UCSD-AML1 (cell line): ENCODE data around the gene MCFD2.
"Not testable (repeated sequence)": the region's sequence is repeated elsewhere in the genome, so short reads cannot be mapped to it uniquely, and the experiment has no call there.

Experiments used
- DNase-seq: peaks from one replicate; lab custom pipeline; 2025; ENCODE audit not compliant: unreplicated experiment; lab: John Stamatoyannopoulos, UW

MCFD2 gene

DNA sequence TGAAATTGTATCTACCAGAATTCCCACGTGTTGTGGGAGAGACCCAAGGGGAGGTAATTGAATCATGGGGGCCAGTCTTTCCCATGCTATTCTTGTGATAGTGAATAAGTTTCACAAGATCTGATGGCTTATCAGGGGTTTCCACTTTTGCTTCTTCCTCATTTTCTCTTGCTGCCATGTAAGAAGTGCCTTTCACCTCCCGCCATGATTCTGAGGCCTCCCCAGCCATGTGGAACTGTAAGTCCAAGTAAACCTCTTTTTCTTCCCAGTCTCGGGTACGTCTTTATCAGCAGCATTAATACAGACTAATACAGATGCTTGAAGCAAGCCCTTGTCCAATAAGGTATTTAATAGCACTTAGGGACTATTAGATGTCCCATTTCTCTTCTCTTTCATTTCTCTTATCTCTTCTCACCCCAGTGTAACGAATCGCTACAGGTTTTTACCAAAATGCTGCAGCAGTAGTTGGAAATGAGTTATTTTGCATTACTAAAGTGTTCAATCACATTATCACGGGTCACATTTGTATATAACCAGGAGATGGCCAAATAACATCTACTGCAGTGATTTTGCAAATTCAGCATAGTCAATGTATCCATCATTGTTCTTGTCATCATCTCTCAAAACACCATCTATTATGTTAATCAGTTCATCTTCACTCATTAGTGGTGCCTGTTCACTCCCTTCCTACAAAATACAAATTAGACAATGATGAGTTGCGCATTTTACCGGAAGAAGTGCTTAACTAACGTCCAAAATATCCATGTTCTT is 10.5 kb downstream of the MCFD2 start:
- DNase-seq = not testable (repeated sequence)

DNA sequence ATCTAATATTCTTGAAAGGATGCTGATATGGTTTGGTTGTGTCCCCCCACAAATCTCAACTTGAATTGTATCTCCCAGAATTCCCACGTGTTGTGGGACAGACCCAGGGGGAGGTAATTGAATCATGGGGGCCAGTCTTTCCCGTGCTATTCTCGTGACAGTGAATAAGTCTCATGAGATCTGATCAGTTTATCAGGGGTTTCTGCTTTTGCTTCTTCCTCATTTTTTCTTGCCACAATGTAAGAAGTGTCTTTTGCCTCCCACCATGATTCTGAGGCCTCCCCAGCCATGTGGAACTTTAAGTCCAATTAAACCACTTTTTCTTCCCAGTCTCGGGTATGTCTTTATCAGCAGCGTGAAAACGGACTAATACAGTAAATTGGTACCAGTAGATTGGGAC is 12.6 kb downstream of the MCFD2 start:
- not testable (repeated sequence) for DNase-seq

DNA sequence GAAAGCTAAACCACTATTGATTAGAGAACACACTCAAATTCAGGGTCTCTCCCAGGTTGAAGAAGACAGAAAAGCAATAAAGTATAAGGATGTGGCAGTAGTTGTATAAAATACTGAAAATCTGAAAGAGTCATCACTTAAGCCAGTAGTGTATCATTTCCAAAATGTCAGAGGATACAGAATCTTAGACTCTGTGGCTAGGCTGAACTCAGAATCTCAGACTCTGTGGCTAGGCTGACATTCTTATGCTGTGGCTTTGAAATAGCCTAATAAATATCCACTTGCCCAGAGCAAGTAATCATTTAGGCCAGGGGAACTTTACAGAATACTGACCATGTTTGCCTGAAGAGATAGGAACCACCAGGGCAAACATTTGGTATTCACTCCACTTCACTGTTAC is 13.1 kb downstream of the MCFD2 start:
- no peak for DNase-seq

DNA sequence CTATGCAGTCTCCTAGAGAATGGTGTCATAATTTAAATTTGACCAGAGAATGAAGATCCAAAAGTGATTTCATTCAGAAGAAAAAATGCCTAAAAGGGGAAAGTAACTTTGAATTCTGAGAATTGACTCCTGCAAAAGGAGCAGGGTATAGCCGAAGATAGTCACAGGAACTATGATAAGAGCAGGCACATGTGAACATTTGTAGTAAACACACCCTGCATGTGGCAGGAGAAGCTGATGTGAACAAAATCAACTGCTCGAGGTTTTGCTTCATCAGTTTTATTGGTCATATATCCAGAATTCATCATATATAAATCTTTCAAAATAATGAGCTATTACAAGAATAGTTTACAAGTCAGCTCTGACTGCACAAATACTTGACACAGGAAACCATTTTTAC is 14.0 kb downstream of the MCFD2 start:
- DNase-seq = no peak

DNA sequence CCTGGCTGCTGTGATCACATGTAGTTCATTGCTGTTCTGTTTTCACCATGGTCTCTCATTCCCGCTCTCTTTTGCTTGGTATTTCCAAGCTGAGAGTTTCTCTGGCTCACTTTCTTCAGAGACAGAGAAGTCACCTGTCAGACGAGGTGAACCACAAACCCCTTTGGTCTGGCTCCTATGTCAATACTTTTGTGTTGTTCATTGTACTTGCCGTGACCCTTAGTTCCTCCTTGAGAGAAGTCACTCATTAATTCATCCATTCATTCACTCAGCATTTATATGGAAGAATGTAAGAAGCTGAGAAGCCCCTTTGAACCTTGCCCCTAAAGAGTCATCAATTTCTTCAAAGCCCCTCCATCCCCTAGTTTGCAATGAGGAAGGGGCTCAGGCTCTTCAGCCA is 15.2 kb downstream of the MCFD2 start:
- DNase-seq = no peak

DNA sequence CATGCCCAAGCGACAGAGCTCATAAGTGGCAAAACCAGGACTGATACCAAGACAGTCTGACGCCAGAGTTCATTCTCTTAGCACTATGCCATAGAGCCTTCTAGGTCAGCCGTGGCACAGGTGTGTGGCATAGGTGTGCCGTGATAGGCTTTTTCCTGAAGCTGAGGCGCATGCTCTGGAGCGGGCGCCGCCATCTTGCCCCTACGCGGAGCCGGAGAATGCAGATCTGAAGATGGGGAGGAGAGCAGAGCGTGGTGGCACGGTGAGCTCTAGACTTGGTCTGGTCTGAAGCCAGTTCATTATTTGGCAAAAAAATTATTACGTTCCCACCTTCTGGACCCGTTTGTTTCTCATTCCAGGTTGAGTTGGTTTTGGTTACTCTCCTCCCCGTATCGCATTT is 16.6 kb downstream of the MCFD2 start:
- DNase-seq = no peak

DNA sequence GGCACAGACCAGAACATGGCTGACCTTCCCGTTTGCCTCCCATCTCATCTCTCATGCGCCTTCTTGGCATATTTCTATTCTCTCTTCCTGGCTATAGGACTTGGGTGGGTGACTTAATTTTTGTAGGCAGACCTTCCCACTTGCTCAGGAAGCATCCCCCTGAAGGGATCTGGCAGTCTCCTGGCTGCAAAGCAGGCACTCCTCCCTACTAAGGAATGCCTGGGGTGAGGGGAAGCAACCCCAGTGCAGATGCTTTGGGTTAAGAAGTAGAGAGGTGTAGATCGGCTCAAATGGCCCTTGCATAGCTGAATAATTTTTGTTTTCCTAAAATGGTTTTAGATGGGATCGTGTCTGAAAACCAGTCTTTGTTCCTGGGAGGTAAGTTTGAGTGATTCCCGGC is 17.6 kb downstream of the MCFD2 start:
- no peak for DNase-seq

DNA sequence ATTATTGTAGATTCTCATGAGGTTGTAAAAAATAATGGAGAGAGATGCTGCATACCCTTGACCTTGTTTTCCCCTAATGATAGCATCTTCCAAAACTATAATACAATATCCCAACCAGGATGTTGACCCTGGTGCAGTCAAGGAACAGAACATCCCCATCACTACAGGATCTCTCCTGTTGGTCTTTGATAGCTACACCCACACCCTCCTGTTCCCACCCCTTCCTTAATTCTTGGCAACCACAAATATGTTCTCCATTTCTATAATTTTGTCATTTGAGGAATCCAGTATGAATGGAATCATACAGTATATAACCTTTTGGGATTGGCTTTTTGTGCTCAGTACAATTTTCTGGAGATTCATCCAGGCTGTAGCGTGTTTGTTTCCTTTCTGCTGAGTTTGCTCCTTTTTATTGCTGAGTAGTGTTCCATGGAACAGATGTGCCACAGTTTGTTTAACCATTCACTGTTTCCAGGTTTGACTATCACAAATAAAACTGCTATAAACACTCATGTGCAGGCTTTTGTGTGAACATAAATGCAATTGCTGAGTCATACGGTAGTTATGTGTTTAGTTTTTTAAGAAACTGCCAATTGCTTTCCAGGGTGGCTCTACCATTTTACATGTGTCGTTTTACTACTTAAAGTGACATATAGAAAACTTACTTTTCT is 22.2 kb downstream of the MCFD2 start:
- no peak for DNase-seq

DNA sequence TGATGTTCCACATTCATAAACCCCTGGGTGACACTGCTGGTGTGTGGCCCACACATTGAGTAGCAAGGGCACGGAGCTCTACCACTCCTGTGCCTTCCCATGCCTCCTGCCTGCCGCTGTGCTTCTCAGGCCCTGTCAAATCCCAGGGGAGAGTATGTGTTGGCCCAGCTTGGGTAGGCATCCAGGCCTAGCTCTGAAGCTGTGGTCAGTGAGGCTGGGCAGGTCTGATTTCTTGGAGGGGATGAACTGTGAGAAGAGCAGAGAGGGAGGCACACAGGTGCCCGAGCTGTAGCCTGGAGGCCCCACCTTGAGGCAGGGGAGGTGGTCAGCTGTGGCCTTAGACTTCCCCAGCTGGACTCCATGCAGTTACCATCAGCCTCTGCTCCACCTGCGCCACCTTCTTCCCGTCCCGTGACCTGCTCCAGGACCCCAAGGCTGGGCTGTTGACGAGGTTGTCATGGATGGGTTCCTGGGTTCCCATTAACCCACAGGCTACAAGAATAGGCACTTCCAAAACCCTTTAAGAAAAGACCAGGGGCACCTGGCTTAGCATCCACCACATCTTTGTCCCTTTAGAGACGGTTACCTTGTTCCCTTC is 23.6 kb downstream of the MCFD2 start:
- DNase-seq = no peak

DNA sequence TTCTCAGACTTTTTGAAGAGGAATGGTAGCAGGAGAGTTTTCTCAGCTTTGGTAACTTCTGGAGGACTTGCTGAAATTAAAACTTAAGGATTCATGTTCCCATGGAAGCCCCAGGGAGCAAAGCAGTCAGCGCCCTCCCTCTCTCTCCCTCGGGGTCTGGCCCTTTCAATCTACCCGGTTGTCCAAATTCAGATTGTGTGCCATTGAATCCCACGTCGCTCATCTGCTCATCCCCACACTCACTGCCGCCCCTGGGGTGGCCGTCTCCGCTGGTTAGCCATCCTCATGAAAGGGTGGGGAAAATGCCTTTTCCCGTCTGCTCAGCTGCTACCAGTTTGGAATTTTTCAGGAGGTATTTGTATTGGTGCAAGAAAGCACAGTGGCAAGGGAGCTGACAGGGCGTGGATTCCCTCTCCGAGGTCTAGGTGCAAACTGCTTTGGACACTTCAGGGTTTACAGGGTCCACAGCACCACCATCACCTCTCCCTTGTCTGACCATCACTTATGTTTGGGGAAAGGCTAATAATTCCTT is 27.1 kb downstream of the MCFD2 start:
- no peak for DNase-seq

DNA sequence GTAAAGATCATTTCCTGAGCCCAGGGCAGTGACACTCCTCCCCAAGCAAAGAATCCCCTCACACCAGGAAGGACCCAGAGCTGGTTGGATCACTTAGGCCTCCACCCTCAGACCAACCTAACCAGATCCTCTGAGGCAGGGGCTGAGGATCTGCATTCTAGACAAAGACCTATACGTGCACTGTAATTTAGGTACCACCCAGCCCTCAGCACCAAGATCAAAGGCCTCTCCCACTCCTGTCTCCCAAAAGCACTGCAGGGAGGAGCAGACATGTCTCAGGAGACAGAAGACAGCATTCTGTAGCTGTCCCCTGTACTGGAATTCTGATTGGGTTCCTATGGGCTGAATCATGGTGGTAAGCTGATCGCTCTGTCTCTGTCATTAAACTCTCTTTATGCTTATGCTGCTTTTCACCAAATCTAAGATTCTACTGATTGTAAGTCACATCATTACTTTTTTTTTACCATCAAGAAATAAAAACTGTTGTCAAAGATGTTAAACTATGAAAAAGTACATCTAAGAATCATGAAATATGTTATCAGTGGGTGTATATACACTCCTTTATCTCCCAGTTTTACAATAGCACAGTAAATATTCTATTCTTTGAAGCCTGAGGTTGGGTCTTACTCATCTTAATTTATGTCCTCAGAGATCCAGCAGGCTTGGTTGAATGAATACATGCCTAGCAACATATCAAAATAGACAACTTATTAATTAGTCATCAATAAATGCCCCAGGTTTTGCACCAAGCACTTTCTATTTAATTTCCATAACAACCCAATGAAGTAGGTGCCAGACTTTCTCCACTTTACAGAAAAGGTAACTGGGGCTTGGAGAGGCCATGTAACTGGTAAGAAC is 28.3 kb downstream of the MCFD2 start:
- DNase-seq = no peak

DNA sequence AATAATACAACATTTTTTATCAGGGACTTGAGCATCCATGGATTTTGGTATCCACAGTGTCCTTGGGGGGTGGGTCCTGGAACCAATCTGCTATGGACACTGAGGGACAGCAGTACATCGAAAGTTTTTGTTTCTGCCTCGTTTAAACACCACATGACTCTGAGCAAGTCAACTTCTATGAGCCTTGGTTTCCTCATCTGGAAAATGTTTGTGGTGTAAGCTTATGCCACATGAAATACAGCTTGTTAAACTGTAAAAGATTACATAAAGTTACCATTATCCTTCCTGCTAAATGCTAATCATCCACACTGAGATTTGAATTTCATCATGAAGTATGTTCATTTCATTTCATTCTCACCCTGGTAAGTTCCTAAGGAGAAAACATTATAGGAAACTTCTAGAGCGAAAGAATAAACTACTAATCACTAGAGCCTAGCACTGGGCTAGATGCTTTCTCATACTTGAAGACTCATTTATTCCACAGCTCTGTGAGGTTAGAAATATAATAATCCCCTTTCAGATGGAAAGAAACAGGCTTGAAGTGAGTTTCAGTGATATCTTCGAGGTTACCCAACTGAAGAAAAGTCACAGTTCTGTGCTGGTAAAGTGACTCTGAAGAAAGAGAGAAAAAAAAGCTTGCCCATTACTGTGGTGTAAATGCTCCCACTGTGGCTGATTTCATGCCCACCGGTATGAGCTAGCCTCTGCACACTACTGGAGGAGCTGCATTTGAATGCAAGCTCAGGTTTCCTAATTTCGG is 29.2 kb downstream of the MCFD2 start:
- no peak for DNase-seq

DNA sequence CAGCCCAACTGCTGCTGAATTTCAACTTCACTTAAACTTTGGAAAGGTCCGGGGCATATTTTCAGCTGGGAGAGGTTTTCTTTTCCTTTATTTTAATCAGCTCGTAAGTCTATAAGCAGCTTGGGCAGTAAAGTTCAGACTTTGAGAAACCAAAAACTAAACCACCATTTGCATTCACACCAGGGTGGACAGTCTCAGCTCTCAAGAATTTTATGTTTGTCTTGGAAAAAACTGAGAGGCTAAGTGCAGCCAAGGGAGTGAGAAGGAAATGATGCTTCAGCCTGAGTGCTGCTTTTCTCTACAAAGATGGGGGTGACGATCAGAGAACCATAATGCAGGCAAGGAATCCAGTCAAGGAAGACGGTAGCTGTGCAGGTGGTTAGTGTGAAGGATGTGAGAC is 30.2 kb downstream of the MCFD2 start:
- DNase-seq = no peak

DNA sequence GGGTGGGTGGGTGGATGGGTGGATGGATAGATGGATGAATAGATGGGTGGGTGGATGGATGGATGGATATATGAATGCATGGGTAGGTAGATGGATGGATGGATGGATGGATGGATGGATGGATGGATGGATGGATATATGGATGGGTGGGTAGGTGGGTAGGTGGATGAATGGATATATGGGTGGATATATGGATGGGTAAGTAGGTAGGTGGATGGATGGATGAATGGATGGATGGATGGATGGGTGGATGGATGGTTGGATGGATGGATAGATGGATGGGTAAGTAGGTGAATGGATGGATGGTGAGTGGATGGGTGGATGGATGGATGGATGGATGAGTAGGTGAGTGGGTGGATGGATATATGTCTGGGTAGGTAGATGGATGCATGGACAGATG is 36.1 kb downstream of the MCFD2 start:
- DNase-seq = no peak

DNA sequence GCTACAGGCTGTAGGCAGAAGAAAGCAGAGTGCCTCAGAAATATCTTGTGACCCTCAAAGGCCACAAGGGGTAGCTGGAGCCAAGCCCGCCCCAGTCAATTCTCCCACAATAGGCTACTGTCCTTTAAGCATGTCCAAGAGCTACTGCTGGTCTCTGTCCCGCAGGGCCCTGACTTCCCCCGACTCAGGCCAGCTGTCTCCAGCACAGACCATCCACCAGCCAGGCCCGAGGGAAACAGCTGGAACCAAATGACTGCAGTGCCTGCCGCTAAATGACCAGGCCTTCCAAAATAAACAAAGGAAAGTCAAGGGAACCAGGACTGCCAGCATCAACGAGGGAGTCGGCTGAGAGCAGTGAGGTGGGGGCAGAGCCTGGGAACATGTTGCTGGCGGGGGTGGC is 36.7 kb downstream of the MCFD2 start:
- no peak for DNase-seq

DNA sequence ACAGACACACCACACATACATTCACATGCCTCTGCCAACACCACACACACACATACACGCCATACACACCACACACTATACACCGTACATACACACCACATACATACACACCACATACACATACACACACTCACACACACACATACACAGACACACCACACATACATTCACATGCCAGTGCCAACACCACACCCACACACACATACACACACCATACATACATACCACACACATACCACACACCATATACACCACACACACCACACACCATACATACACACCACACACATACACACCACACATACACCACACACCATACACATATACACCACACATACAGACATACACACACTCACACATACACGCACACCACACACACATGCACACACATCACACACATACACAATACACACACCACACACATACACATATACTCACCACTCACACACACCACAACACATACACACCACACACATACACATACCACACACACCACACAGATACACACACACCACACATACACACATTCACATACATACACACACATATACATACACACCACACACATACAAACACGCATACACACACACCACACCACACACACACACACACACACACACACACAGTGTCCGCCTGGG is 37.2 kb downstream of the MCFD2 start:
- DNase-seq = no peak

DNA sequence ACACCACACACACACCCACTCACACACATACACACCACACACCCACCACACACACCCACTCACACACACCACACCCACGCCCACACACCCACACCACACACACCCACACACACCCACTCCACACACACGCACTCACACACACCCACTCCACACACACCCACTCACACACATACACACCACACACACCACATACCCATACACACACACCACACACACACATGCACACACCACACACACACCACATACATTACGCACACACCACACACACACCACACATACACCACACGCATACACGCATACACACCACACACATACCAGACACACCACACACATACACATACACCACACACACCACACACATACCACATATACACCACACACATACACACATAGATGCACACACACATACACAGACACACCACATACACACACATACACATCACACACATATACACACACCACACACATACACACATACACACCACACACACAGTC is 37.9 kb downstream of the MCFD2 start:
- no peak for DNase-seq

DNA sequence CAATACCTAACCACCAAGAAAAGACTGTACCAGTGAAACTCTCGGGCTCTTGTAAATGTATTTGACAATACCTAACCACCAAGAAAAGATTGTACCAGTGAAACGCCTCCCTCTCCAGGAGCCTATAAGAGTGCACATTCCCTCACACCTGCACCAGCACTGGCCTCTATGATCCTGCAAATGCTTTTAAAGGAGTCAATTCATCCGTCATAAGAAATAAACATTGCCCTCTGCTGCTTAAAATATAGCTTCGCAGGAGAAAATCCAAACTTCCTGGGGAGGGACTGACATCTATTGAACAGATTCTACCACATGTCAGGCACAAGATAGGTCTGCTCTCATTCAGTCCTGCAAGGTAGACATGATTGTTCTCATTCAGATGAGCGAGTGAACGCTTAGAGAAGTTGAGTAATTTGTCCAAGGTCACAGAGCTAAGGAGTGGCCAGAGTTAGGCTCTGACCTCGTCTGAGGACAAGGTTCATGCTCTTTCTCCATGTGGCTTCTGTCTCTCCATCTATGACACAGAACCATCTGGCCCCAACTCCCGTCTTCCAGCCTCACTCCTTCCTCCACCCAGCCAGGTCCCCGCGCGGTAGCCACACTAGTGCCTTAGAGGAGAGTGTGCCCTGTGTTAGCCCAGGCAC is 38.7 kb downstream of the MCFD2 start:
- no peak for DNase-seq

DNA sequence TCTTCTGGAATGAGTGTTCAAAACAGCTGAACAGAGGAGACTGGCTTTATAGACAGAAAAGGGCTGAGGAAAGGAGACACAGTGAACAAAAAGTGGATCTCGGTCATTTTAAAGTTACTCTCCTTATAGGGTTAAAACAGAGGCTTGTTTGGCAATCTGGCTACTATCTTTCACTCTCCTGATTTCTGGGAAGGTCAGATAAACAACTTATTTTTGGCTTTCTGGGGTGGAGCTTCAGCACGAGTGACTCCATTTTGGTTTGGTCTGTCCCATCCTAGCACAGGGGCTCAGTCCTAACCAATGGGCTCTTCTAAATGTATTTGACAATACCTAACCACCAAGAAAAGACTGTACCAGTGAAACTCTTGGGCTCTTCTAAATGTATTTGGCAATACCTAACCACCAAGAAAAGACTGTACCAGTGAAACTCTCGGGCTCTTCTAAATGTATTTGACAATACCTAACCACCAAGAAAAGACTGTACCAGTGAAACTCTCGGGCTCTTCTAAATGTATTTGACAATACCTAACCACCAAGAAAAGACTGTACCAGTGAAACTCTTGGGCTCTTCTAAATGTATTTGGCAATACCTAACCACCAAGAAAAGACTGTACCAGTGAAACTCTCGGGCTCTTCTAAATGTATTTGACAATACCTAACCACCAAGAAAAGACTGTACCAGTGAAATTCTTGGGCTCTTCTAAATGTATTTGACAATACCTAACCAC is 39.5 kb downstream of the MCFD2 start:
- not testable (repeated sequence) for DNase-seq
